Measurements from ENCODE around the gene LRTM2.

LRTM2 gene

GRCh38 chr12:1844223-1844622 lies 23.9 kb downstream of the LRTM2 start:
- DNase-seq = no peak

- no peak for DNase-seq
Observed at GRCh38 chr12:1844661-1845409, 24.5 kb downstream of the LRTM2 start.

GRCh38 chr12:1845427-1845826 lies 25.1 kb downstream of the LRTM2 start:
- no peak for DNase-seq

- no peak for DNase-seq
Observed at GRCh38 chr12:1845886-1846285, 25.5 kb downstream of the LRTM2 start.

- DNase-seq = no peak
Observed at GRCh38 chr12:1846421-1847405, 26.3 kb downstream of the LRTM2 start.

- DNase-seq = no peak
Observed at GRCh38 chr12:1847411-1847810, 27.0 kb downstream of the LRTM2 start.

- DNase-seq = no peak
Observed at GRCh38 chr12:1848146-1848545, 27.8 kb downstream of the LRTM2 start.

GRCh38 chr12:1848745-1849144 lies 28.4 kb downstream of the LRTM2 start:
- no peak for DNase-seq

- DNase-seq = no peak
Observed at GRCh38 chr12:1851151-1851701, 30.9 kb downstream of the LRTM2 start.

GRCh38 chr12:1852076-1852475 lies 31.7 kb downstream of the LRTM2 start:
- no peak for DNase-seq

- DNase-seq = no peak
Observed at GRCh38 chr12:1853716-1854115, 33.4 kb downstream of the LRTM2 start.

GRCh38 chr12:1855241-1855640 lies 34.9 kb downstream of the LRTM2 start:
- DNase-seq = no peak

GRCh38 chr12:1857086-1857485 lies 36.7 kb downstream of the LRTM2 start:
- no peak for DNase-seq

GRCh38 chr12:1857821-1858220 lies 37.5 kb downstream of the LRTM2 start:
- DNase-seq = no peak

- DNase-seq = no peak
Observed at GRCh38 chr12:1858456-1858855, 38.1 kb downstream of the LRTM2 start.

GRCh38 chr12:1859643-1860042 lies 39.3 kb downstream of the LRTM2 start:
- no peak for DNase-seq

- no peak for DNase-seq
Observed at GRCh38 chr12:1862973-1863372, 42.6 kb downstream of the LRTM2 start.

GRCh38 chr12:1863823-1864222 lies 43.5 kb downstream of the LRTM2 start:
- DNase-seq = no peak

GRCh38 chr12:1864456-1864855 lies 44.1 kb downstream of the LRTM2 start:
- DNase-seq = no peak

GRCh38 chr12:1864867-1865266 lies 44.5 kb downstream of the LRTM2 start:
- no peak for DNase-seq

- no peak for DNase-seq
Observed at GRCh38 chr12:1865284-1865866, 45.0 kb downstream of the LRTM2 start.

- no peak for DNase-seq
Observed at GRCh38 chr12:1869145-1869544, 48.8 kb downstream of the LRTM2 start.

GRCh38 chr12:1870086-1870485 lies 49.7 kb downstream of the LRTM2 start:
- no peak for DNase-seq

All from NCI-H774 (cell line).